HG02885 (cell line): Measurements from ENCODE around the gene COX19.

ENCODE experiments used
- ATAC-seq: cut with Tn5 transposase; IDR thresholded peaks from one replicate; pipeline ENCODE4 v1.9.1; 2021; ENCODE audit warnings: mild to moderate bottlenecking; ENCODE audit not compliant: unreplicated experiment, poor library complexity

The COX19 gene

GRCh38 chr7:979886-980571, 4.7 kb upstream of the COX19 start:
- ATAC-seq, result no peak

- ATAC-seq, result no peak
These were observed 3.8 kb upstream of the COX19 start for GRCh38 chr7:979151-979550.

GRCh38 chr7:978416-979091, 3.2 kb upstream of the COX19 start:
- no peak for ATAC-seq

- no peak for ATAC-seq
These were observed 2.6 kb upstream of the COX19 start for GRCh38 chr7:978049-978346.

- ATAC-seq, result no peak
These were observed 2.1 kb upstream of the COX19 start for GRCh38 chr7:977326-978048.

- no peak for ATAC-seq
These were observed 1.6 kb upstream of the COX19 start for GRCh38 chr7:976901-977325.

- no peak for ATAC-seq
These were observed 539 bp upstream of the COX19 start for GRCh38 chr7:975702-976473.

- ATAC-seq, result no peak
These were observed 1.2 kb downstream of the COX19 start for GRCh38 chr7:974172-974571.

GRCh38 chr7:973312-973711, 2.0 kb downstream of the COX19 start:
- no peak for ATAC-seq

- ATAC-seq, result no peak
These were observed 2.6 kb downstream of the COX19 start for GRCh38 chr7:972676-973309.

- ATAC-seq, result no peak
These were observed 3.2 kb downstream of the COX19 start for GRCh38 chr7:972110-972509.

GRCh38 chr7:970744-971143, 4.6 kb downstream of the COX19 start:
- ATAC-seq, result no peak

- ATAC-seq, result no peak
These were observed 5.9 kb downstream of the COX19 start for GRCh38 chr7:969403-969802.

GRCh38 chr7:968205-969105, 6.9 kb downstream of the COX19 start:
- no peak for ATAC-seq

- ATAC-seq, result no peak
These were observed 7.8 kb downstream of the COX19 start for GRCh38 chr7:967361-968082.

GRCh38 chr7:966291-967069, 8.9 kb downstream of the COX19 start:
- no peak for ATAC-seq

GRCh38 chr7:964401-965231, 10.7 kb downstream of the COX19 start:
- no peak for ATAC-seq
